Omental fat pad (tissue), 4 donors: ENCODE data around the gene LHFPL6. TPM values are rescaled to one million over a fixed set of nuclear protein-coding genes. Genes with fewer than 3 reads are reported as not detected.

Experiments
- ATAC-seq: fragments of 150-250 bp; one replicate; pipeline ENCODE4 v1.9.1; 2016; ENCODE audit warnings: mild to moderate bottlenecking, moderate library complexity; ENCODE audit not compliant: low FRiP score
- DNase-seq: peaks from one replicate; pipeline ENCODE4 v3.0.0-alpha.2; 2019; ENCODE audit warnings: low spot score
- total RNA-seq, 4 donors: library from RNA; depleted of rRNA; stranded (reverse); fragments of >200 nt; gene quantifications; one replicate each; pipeline ENCODE4 v1.1.0, GENCODE V29; 2016
- TF ChIP-seq, protein P1 (sequence below), 3 donors: fragments of 450-650 bp; IDR thresholded peaks; one replicate each; pipeline ENCODE4 v1.5.1; 2016 to 2017; ENCODE audit warnings: antibody characterized with exemption in 3 of 3, mild to moderate bottlenecking in 3 of 3, moderate library complexity in 2 of 3

The LHFPL6 gene
- total RNA-seq, 4 donors from 2014 or later, result 66.1 to 208 (median 109) TPM

GRCh38 chr13:39330504-39330903 lies 272.5 kb downstream of the LHFPL6 start:
- TF ChIP-seq, protein P1, sequence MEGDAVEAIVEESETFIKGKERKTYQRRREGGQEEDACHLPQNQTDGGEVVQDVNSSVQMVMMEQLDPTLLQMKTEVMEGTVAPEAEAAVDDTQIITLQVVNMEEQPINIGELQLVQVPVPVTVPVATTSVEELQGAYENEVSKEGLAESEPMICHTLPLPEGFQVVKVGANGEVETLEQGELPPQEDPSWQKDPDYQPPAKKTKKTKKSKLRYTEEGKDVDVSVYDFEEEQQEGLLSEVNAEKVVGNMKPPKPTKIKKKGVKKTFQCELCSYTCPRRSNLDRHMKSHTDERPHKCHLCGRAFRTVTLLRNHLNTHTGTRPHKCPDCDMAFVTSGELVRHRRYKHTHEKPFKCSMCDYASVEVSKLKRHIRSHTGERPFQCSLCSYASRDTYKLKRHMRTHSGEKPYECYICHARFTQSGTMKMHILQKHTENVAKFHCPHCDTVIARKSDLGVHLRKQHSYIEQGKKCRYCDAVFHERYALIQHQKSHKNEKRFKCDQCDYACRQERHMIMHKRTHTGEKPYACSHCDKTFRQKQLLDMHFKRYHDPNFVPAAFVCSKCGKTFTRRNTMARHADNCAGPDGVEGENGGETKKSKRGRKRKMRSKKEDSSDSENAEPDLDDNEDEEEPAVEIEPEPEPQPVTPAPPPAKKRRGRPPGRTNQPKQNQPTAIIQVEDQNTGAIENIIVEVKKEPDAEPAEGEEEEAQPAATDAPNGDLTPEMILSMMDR (IDR thresholded peaks at IDR 0.05), result no peak
- no peak for ATAC-seq

DNA sequence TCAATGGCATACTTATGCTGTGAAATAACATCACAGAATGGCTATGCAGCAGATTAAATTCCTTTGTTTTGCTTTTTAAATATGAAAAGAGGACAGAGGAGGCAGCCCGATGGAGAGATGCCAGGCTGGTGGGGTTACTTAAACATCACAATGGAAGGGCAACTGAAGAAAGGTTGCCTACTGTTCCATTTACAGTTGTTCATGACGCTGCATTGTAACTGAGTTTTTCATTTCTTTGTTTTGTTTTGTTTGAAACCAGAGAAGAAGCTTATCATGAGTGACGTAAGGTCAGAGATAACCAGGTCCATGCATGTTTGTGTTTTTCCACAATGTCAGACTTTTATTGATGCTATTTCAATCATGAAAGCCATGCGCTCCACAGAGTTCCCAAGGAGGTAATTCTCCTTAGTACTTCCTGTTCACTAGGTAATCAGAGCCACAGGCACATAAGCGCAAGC lies 273.8 kb downstream of the LHFPL6 start:
- DNase-seq, result no peak
- TF ChIP-seq, protein P1 (IDR thresholded peaks at IDR 0.05), result no peak
- ATAC-seq, result no peak

More at GRCh38 chr13:39330504-39330903, 272.5 kb downstream of the LHFPL6 start:
- DNase-seq, result no peak

- TF ChIP-seq, protein P1 (IDR thresholded peaks at IDR 0.05), result no peak
- DNase-seq (no peak), ATAC-seq (no peak)
Observed at GRCh38 chr13:39327172-39327479, 275.9 kb downstream of the LHFPL6 start.

- TF ChIP-seq, protein P1 (IDR thresholded peaks at IDR 0.05), result no peak
- DNase-seq (no peak), ATAC-seq (no peak)
Observed at GRCh38 chr13:39326469-39327171, 276.4 kb downstream of the LHFPL6 start.

DNA sequence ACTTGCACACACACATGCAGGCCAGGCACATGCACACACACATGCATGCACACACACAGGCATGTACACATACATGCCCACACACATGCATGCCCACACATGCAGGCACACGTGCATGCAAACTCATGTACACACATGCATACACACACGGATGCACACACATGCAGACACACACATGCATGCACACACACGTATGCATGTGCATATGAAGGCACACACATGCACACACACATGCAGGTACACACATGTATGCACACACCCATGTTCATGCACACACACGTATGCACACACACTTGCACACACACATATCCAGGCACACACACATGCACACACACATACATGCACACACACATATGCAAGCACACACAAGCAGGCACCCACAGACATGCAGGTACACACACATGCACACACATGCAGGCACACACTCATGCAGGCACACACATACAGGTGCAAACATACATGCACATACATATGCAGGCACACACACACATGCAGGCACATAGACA lies 278.1 kb downstream of the LHFPL6 start:
- DNase-seq (no peak), ATAC-seq (no peak)
- TF ChIP-seq, protein P1 (IDR thresholded peaks at IDR 0.05), result no peak

GRCh38 chr13:39322836-39323585 lies 280.0 kb downstream of the LHFPL6 start:
- DNase-seq (no peak), ATAC-seq (no peak)
- TF ChIP-seq, protein P1 (IDR thresholded peaks at IDR 0.05), result no peak
